ENCODE results near the gene EGFL7.

DNA sequence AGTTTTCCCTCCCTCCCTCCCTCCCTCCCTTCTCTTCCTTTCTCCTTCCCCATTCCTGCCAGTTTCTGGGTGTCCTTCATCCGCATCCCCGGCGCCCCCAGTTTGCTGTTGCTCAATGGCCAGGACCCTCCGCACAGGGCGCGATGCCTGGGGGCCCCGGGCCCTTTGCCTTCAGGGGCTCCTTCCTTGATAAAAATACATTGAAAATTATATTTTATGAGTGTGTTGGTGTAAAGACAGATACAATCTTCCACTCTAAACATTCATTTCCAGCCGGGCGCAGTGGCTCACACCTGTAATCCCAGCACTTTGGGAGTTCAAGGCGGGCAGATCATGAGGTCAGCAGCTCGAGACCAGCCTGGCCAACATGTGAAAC is 32.1 kb downstream of the EGFL7 start:
- TF ChIP-seq, protein P1, sequence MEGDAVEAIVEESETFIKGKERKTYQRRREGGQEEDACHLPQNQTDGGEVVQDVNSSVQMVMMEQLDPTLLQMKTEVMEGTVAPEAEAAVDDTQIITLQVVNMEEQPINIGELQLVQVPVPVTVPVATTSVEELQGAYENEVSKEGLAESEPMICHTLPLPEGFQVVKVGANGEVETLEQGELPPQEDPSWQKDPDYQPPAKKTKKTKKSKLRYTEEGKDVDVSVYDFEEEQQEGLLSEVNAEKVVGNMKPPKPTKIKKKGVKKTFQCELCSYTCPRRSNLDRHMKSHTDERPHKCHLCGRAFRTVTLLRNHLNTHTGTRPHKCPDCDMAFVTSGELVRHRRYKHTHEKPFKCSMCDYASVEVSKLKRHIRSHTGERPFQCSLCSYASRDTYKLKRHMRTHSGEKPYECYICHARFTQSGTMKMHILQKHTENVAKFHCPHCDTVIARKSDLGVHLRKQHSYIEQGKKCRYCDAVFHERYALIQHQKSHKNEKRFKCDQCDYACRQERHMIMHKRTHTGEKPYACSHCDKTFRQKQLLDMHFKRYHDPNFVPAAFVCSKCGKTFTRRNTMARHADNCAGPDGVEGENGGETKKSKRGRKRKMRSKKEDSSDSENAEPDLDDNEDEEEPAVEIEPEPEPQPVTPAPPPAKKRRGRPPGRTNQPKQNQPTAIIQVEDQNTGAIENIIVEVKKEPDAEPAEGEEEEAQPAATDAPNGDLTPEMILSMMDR (IDR thresholded peaks at IDR 0.05), result no peak
- TF ChIP-seq EZH2phosphoT487 (IDR thresholded peaks at IDR 0.05), result no peak
